Stomach (tissue), 9 donors: Measurements from ENCODE around the gene HEXD. TPM values are rescaled to one million over a fixed set of nuclear protein-coding genes. Genes with fewer than 3 reads are reported as not detected.

Experiments
- DNase-seq, 2 donors: peaks; one replicate each; pipeline versions ENCODE4 v3.0.0 to v3.0.0-alpha.2; 2013 to 2019
- H3K27ac ChIP-seq, 5 donors: fragments of 200-600 bp in 4 of 5; sonication (generic) in 4 of 5; one replicate each; pipeline ENCODE4 v1.5.1; 2013 to 2019; ENCODE audit warnings: mild to moderate bottlenecking in 1 of 5, moderate library complexity in 1 of 5
- H3K27me3 ChIP-seq, 3 donors: fragments of 200-600 bp; sonication (generic); one replicate each; pipeline ENCODE4 v1.5.1; 2017 to 2019; ENCODE audit warnings: mixed run types in 1 of 3
- H3K36me3 ChIP-seq, 4 donors: fragments of 200-600 bp; sonication (generic); 1 replicate in 3 of 4; 2 replicates in 1 of 4; pipeline ENCODE4 v1.5.1; 2016 to 2019
- H3K4me1 ChIP-seq, 4 donors: fragments of 200-600 bp; sonication (generic); one replicate each; pipeline ENCODE4 v1.5.1; 2016 to 2019
- H3K4me3 ChIP-seq, 4 donors: fragments of 200-600 bp; sonication (generic) in 3 of 4; one replicate each; pipeline ENCODE4 v1.5.1; 2016 to 2019; ENCODE audit warnings: mild to moderate bottlenecking in 1 of 4
- H3K9me3 ChIP-seq, 4 donors: fragments of 200-600 bp; sonication (generic); one replicate each; pipeline ENCODE4 v1.5.1; 2016 to 2019
- EP300 ChIP-seq: sonication (generic); formaldehyde crosslinking; IDR thresholded peaks from one replicate; pipeline ENCODE4 v1.6.1; 2017; ENCODE audit warnings: antibody characterized with exemption
- POLR2A ChIP-seq, 4 donors: fragments of 450-650 bp; IDR thresholded peaks; one replicate each; pipeline ENCODE4 v1.6.1; 2016; ENCODE audit warnings: antibody characterized with exemption in 4 of 4, control low read depth in 2 of 4, mild to moderate bottlenecking in 1 of 4, moderate library complexity in 1 of 4
- POLR2AphosphoS5 ChIP-seq, 3 donors: sonication (generic); formaldehyde crosslinking; IDR thresholded peaks; one replicate each; pipeline ENCODE4 v1.6.1; 2016; ENCODE audit warnings: antibody characterized with exemption in 3 of 3
- WGBS, 5 donors: extraction: QIAGEN DNeasy Blood & Tissue Kit in 3 of 5; methylation state at CpG; one replicate each; pipeline versions ENCODE4 v1.1.5 to v1.1.7; 2013 to 2018; 5-methylcytosine and 5-hydroxymethylcytosine counted together
- intact Hi-C: fragments of 100-400 bp; cut with DNase I; formaldehyde crosslinking; loops from one replicate; pipeline ENCODE4 v1.15.1; 2023; ENCODE audit warnings: low total_unique reads
- polyA plus RNA-seq, 3 donors: library from polyadenylated mRNA; stranded (reverse); fragments of 200-250 nt; gene quantifications; one replicate each; pipeline ENCODE4 v1.2.3, GENCODE V29; 2013
- total RNA-seq, 5 donors: library from RNA; depleted of rRNA; stranded (reverse); fragments of >200 nt; gene quantifications; one replicate each; pipeline versions ENCODE4 v1.1.0 to v1.2.3, GENCODE V29; 2014 to 2016
- TF ChIP-seq, protein P1 (sequence below), 7 experiments: fragments of 450-650 bp in 4 of 7; fragments of 200-600 bp in 3 of 7; sonication (generic) in 3 of 7; IDR thresholded peaks; one replicate each; pipeline ENCODE4 v1.5.1; 2016 to 2019; ENCODE audit warnings: antibody characterized with exemption in 7 of 7, control low read depth in 2 of 7, mild to moderate bottlenecking in 1 of 7
- donor health status: healthy with polysubstance abuse.
- donor health status: Bipolar disorder and iron deficiency.
- donor health status: healthy.

HEXD gene
- total and polyA plus RNA-seq, 8 donors, result 13.8 to 212 (median 102) TPM

DNA sequence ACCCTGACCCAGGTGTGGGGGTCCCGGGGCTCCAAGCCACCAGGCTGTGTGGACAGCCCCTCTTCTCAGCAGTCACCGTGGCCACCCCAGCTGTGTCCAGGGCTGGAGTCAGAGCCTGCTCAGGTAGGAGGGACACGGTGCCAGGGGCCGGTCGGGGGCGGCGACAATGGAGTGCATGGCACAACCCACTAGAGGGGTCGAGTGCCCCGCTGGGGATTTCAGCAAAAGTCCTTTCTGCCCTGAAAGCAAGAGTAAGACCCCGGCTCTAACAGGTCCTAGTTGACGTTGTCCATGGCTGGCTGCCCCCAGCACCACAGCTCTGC lies 35.3 kb upstream of the HEXD start:
- H3K4me1 ChIP-seq, result peaks cover 7 to 44% (median 35%) of the 10 kb centered on the region in 4 donors
- intact Hi-C loops, result no loop called here
- H3K27me3 ChIP-seq, result peaks cover 2 to 90% (median 44%) of the 10 kb centered on the region in 3 donors
- 58 to 85% (median 80%) methylated on average over 3 to 11 of the region's 11 CpGs for WGBS, 5 donors
- TF ChIP-seq EP300 (no peak), POLR2A (IDR thresholded peaks at IDR 0.05) (no peak), POLR2AphosphoS5 (IDR thresholded peaks at IDR 0.05) (no peak)
- TF ChIP-seq, protein P1, sequence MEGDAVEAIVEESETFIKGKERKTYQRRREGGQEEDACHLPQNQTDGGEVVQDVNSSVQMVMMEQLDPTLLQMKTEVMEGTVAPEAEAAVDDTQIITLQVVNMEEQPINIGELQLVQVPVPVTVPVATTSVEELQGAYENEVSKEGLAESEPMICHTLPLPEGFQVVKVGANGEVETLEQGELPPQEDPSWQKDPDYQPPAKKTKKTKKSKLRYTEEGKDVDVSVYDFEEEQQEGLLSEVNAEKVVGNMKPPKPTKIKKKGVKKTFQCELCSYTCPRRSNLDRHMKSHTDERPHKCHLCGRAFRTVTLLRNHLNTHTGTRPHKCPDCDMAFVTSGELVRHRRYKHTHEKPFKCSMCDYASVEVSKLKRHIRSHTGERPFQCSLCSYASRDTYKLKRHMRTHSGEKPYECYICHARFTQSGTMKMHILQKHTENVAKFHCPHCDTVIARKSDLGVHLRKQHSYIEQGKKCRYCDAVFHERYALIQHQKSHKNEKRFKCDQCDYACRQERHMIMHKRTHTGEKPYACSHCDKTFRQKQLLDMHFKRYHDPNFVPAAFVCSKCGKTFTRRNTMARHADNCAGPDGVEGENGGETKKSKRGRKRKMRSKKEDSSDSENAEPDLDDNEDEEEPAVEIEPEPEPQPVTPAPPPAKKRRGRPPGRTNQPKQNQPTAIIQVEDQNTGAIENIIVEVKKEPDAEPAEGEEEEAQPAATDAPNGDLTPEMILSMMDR (IDR thresholded peaks at IDR 0.05), result no peak
- DNase-seq, result no peak
- H3K36me3 ChIP-seq, result no peaks in the 10 kb centered on the region
- H3K9me3 ChIP-seq, result no peaks in the 10 kb centered on the region
- no peak overlapping the region for H3K4me3 ChIP-seq
- no peak overlapping the region for H3K27ac ChIP-seq

DNA sequence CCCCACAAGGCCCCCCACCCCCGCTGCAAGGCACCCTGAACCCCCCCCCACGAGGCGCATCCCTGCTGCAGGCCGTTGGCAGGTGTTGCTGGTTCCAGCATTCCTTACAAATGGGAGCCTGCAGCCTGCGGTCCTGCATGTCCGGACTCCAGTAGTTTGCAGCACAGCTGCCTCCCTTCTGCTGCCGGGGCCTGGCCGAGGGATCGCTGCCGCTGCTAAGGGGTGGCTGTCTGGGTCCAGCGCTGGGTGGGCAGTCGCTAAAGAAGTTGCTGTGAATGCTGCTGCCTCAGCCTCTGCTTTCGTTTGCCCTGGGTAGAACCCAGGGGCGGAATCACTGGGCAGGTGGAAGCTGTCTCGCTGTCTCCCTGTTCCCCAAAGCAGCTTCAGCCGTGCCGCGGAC lies 34.7 kb upstream of the HEXD start:
- H3K4me3 ChIP-seq, result no peak overlapping the region
- intact Hi-C loops, result no loop called here
- TF ChIP-seq EP300, result no peak
- TF ChIP-seq POLR2AphosphoS5 (IDR thresholded peaks at IDR 0.05), result no peak
- TF ChIP-seq POLR2A (IDR thresholded peaks at IDR 0.05), result no peak
- TF ChIP-seq, protein P1 (IDR thresholded peaks at IDR 0.05), result no peak
- no peak for DNase-seq
- WGBS, 5 donors, result 48 to 71% (median 69%) methylated on average over 3 to 18 of the region's 18 CpGs
- H3K27ac ChIP-seq, result no peak overlapping the region
- H3K4me1 ChIP-seq, result peaks cover 7 to 49% (median 40%) of the 10 kb centered on the region in 4 donors
- peaks cover 2 to 90% (median 41%) of the 10 kb centered on the region in 3 donors for H3K27me3 ChIP-seq
- no peaks in the 10 kb centered on the region for H3K36me3 ChIP-seq
- H3K9me3 ChIP-seq, result no peaks in the 10 kb centered on the region

DNA sequence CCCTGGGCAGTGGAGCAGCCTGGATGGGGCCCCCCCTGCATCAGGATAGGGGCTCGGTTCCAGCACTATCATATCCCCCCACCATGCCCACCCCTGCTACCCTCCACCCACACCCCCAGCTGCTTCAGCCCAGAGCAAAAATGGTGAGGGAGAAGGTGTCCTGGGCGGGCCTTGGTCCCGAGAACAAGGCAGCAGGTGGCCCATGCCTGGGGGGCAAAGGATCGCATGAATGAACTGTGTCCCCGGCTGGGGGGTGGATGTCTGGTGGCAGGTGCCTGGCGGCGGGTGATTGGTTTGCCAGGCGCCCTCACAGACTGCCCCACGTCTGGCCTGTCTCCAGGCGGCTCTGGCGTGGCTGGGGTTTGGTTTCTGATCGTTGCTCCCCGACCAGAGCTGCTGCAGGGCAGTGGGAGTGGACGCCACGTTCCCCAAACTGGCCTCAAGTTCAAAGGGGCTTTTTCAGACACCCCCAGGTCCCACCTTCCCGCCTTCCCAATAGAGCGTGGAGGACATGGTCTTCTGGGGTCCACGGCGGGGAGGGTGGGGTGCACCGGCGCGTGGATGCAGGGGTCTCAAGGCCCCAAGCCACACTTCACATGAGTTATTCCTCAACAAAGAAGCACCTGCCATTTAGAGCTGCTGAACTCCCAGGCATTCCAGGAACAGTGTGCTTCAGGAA lies 34.0 kb upstream of the HEXD start:
- WGBS, 5 donors, result 54 to 65% (median 55%) methylated on average over 15 to 22 of the region's 22 CpGs
- TF ChIP-seq, protein P1 (IDR thresholded peaks at IDR 0.05), result peak in 1 of 7 experiments; percentile 26
- TF ChIP-seq EP300, result no peak
- intact Hi-C loops, result no loop called here

DNA sequence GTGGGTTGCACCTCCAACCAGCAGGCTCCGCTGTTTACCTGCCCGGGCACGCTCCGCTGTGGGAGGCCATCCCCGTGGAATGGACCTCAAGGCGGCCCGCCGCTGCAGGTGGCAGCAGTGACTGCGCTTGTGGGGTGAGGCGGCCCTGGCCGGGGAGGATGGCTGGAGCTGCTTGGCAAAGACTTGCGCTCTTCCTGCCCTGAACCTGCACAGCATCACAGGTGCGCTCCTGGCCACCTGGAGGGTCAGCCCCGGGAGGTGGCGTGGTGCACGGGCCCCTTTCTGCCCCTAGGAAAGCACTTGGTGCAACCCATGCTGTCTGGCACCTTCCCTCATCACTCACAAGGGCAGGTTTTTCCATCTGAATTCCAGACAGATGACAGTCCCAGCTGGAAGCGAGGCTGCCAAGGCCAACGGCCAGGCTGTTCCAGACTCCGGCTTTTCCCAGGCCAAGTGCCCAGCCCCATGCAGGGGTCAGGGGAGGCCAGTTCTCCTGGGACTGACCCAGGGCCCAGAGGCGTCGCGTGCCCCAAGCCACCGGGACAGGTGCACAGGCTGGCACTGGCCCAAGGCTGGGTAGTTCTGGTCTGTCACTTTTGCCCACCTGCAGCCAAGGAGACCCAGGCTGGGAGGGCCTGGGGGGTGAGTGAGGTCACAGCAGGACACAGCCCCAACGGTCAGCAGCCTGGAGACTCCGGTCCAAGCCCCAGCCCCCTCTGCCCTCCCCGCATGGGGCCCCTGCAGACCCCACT lies 33.2 kb upstream of the HEXD start:
- Histone ChIP-seq H3K27me3 (peaks cover 0 to 75% (median 30%) of the 10 kb centered on the region in 3 donors), H3K36me3 (no peaks in the 10 kb centered on the region), H3K4me3 (no peak overlapping the region), H3K27ac (peak overlapping the region in 1 of 5 donors; percentile 56), H3K4me1 (peaks cover 7 to 46% (median 40%) of the 10 kb centered on the region in 4 donors), H3K9me3 (no peaks in the 10 kb centered on the region)
- TF ChIP-seq, protein P1 (IDR thresholded peaks at IDR 0.05), result peak in 2 of 7 experiments; percentile 6 to 31
- TF ChIP-seq EP300, result no peak
- TF ChIP-seq POLR2AphosphoS5 (IDR thresholded peaks at IDR 0.05), result no peak
- TF ChIP-seq POLR2A (IDR thresholded peaks at IDR 0.05), result no peak
- intact Hi-C loops, result no loop called here
- peak; percentile 63 to 85 for DNase-seq
- WGBS, 5 donors, result 18 to 35% (median 29%) methylated on average over 7 to 26 of the region's 26 CpGs

More for the DNA sequence above, 34.0 kb upstream of the HEXD start:
- Histone ChIP-seq H3K27ac (no peak overlapping the region), H3K4me1 (peaks cover 7 to 49% (median 40%) of the 10 kb centered on the region in 4 donors), H3K4me3 (no peak overlapping the region), H3K9me3 (no peaks in the 10 kb centered on the region), H3K36me3 (no peaks in the 10 kb centered on the region), H3K27me3 (peaks cover 2 to 82% (median 36%) of the 10 kb centered on the region in 3 donors)
- DNase-seq, result no peak
